ENCODE data around the gene PTPRO.

DNA sequence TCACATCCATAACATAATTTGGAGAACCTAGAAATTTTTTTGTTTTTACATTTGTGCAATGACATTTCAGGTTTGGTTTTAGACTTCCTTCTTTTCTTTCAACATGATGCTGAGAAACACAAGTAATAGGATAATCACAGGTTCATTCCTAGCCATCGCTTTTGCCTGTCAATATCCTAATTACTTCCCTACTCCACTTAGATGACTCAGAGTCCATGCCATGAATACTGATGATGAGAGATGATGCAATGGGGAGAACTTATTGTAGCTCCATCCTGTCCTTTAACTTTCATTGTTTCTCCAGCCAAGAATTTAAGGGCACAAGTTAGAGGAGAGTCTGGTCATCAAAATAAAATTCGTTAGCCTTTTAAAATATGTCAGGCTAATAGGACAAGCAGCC, 101.3 kb downstream of the PTPRO start:
- no peak for TF ChIP-seq POLR2A (IDR thresholded peaks at IDR 0.05; ENCODE audit: low read depth, low read length)
- no peak for TF ChIP-seq TAF1 (IDR thresholded peaks at IDR 0.05; ENCODE audit: borderline replicate concordance, low read depth, low read length)
- TF ChIP-seq POLR2AphosphoS5 (IDR thresholded peaks at IDR 0.05; ENCODE audit: low read depth, low read length), result no peak
